D721Med (cell line): ENCODE data around the gene SAMD14.

Source experiments
- DNase-seq: peaks from one replicate; pipeline ENCODE4 v3.0.0; 2011; ENCODE audit warnings: low spot score; ENCODE audit not compliant: insufficient read length
- FAIRE-seq: peaks from 2 replicates; lab custom pipeline; 2011; peaks lifted over from hg19 to GRCh38; lab: Jason Lieb, UNC
- TF ChIP-seq, protein P1 (sequence below): IDR thresholded peaks from 2 replicates; pipeline ENCODE4 v1.5.1; 2012; ENCODE audit warnings: mild to moderate bottlenecking, control low read depth; ENCODE audit not compliant: insufficient read depth; ENCODE audit errors: missing control alignments

The SAMD14 gene

DNA sequence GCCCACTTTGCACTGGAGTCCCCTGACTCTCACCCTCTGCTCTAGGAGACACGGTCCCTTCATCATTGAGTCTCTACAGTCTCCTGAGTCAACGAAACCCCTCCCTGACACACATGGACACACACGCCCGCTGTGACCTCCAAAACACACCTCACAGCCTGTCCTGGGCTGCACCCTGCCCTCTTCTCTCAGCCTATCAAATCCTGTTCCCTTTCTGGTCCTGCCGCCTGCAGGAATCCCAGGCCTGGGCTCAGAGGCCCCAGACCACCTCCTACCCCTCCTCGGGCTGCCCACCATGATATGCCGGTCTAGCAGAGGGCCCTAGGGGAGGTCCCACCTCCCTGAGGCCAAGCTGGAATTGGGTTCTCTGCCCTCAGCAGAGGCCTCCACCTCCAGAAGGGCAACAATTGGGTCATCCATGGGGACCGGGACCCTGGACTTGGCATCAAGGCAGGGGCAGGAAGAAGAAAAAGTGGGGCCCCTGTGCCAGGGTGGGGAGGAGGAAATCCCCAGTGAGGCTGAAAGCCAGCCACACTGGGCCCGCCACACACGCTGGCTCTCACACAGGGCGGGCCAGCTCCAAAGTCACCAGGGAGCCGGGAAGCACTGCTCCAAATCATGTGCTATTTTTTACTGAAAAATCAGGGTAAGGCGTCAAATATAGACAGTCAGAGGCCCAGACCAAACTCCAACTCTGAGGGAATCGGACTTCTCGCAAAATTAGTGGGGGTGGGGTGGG, 17.1 kb upstream of the SAMD14 start:
- TF ChIP-seq, protein P1, sequence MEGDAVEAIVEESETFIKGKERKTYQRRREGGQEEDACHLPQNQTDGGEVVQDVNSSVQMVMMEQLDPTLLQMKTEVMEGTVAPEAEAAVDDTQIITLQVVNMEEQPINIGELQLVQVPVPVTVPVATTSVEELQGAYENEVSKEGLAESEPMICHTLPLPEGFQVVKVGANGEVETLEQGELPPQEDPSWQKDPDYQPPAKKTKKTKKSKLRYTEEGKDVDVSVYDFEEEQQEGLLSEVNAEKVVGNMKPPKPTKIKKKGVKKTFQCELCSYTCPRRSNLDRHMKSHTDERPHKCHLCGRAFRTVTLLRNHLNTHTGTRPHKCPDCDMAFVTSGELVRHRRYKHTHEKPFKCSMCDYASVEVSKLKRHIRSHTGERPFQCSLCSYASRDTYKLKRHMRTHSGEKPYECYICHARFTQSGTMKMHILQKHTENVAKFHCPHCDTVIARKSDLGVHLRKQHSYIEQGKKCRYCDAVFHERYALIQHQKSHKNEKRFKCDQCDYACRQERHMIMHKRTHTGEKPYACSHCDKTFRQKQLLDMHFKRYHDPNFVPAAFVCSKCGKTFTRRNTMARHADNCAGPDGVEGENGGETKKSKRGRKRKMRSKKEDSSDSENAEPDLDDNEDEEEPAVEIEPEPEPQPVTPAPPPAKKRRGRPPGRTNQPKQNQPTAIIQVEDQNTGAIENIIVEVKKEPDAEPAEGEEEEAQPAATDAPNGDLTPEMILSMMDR: no peak
- no peak for FAIRE-seq
- DNase-seq: no peak

DNA sequence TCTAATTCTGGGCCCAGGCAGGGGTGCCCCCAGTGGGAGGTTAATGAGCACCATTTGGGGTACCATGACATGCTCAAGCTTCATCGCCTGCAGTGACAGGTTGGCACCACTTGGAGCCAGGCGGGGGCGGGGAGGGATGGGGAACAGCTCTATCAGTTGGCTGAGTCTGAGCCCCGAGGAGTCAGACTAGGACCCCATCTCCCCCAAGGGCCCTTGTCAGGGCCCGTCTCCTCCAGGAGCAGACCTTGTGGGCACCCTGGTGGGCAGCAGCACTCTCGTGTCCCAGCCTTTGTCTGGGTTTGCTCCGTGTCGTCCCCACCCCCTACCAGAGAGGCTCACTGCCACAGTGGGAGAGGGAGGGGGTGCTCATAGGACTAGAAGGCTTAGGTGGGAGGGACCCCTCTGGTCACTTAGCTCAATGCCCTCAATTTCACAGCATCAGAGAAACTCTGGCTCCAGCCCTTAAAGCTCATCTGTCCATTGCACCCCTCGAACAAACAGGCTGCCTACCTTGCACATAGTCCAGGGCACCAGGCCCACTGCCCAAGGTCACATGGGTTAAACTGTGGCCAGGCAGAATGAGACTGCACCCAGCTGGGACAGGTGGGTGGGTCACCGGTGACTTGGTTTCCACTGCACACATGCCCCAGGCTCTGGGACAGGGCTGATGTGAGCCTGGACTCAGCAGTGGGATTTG, 16.4 kb upstream of the SAMD14 start:
- DNase-seq (no peak), FAIRE-seq (no peak)
- TF ChIP-seq, protein P1: no peak

DNA sequence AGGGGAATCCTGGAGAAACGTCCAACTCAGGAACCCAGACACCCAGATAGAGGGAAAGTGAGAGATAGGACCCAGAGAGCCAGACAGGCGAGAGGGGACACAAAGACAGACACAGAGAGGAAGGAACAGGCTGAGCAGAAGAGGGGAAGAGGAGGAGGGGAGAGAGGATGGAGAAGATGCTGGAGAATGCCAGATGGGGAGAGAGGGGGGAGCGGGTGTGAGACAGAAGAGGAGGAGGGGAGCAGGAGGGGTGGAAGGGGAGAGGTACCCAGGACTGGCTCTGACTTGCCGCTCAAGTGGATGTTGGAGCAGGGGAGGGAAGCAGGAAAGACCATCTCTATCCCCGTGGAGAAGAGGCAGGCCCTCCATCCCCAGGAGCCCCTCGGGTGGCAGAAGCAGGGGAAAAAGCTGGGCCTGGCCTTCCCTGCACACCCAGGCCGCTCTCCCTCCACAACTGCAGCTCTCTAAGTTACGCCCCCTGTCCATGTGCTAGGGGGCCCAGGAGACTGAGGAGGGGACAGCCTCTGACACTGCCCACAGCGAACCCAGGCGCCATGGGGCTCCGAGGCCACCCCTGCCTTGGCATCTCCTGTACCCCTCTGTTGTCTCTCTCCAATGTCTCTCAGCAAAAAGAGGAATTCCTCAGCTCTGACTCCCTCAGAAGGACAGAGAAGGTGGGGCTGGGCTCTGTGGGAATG, 15.7 kb upstream of the SAMD14 start:
- no peak for DNase-seq
- FAIRE-seq: no peak
- TF ChIP-seq, protein P1: no peak

DNA sequence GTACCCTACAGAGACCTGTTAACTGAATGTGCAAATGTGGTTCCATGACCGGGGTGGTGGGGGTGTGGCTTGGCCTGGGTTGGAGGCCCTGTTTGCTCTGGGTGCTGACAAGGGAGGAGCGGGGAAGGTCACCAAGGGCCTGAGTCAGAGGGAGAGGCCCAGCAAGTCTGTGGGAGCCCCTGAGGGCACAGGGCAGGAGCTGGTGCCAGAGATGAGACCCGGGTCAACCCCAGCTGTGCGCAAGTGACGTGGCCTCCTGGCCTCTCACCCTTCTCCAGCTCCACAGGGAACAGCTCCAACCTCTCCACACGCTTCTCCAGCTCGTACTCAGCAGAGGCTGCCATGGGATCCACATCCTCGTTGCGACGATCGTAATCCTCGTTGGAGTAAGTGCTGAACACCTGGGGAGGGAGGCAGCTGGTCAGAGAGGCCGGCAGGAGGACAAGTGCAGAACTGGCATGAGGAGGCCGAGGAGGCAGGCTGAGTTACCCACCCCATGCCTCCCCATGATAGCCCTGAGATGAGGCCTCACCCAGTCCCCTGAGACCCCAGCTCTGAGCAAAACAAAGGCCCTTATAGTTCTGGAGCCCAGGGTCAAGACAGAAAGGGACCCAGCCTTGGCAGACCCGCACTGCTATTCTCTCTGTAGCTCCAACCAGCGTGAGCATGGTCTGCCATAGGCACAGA, 15.0 kb upstream of the SAMD14 start:
- no peak for DNase-seq
- FAIRE-seq: no peak
- TF ChIP-seq, protein P1: no peak

DNA sequence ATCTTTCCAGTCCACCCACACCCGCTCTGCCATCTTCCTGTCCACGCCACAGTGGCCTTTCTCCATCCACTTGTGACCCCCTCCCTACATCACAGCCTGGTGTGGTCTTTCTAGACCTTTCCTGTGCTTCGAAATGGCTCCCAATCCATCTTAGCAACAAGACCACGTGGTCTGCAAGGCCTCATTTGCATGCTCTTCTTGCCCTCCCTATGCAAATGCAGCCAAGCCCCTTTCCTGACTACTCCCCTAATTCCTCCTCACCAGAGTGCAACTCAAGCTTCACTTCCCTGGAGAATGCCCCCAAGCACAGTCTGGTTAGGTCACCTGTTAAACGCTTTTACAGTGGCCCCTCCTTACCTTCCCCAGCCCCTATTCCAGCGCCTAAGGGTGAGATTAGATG, 14.4 kb upstream of the SAMD14 start:
- TF ChIP-seq, protein P1: no peak
- FAIRE-seq (no peak), DNase-seq (no peak)

DNA sequence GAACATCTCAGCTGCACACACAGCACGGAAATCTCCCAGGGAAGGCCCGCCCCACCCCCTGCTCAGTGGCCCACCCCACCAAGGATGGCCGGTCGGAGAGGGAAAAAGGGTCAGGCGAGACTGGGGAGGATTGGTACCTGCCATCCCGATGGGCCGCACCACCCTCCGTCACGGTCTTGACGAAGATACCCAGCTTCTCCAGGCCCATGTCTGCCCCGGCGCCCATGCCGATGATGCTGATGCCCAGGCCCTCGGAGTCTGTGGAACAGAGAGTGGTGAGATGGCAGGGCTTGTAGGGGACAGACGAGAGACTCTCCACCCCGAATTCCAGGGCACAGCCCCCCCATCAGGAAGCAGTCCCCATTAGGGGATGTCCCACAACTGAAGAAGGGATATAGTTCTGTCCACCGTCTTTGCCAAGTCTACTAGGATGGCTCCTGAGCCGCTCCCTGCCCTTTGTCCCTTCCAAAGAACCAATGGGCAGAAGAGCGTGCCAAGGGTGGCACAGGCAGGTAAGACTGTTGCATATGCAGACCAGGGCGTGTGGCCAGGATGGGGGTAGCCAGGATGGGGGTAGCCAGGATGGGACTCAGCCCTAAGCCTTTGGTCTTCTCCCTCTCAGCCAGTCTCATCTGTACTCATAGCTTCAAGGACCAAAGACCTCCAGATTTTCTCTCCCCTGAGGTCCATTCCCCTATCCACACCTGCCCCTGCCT, 13.7 kb upstream of the SAMD14 start:
- FAIRE-seq (no peak), DNase-seq (no peak)
- TF ChIP-seq, protein P1: no peak
